ENCODE measurements around the gene OBSCN.
A peak's percentile ranks its signal among the peaks of the same experiment; 100 is the strongest.

- TF ChIP-seq CTCF (IDR thresholded peaks at IDR 0.05) (peak in 2 of 4 experiments; percentile 30 to 31), POLR2A (IDR thresholded peaks at IDR 0.05) (no peak), EP300 (IDR thresholded peaks at IDR 0.05) (no peak)
Observed at GRCh38 chr1:228378090-228378872, 170.4 kb downstream of the OBSCN start.

All from sigmoid colon (tissue), 4 donors.